Panc1 (cell line): ENCODE data around the gene OR4D10. TPM values are rescaled to one million over a fixed set of nuclear protein-coding genes. Genes with fewer than 3 reads are reported as not detected.

Experiments
- ATAC-seq: fragments of 200-7000 bp; cut with Tn5 transposase; 2 replicates; pipeline ENCODE4 v1.9.1; 2020; ENCODE audit warnings: mild to moderate bottlenecking, moderate library complexity
- BruUV-seq: library from RNA; stranded (reverse); fragments of 400-500 nt; replicated peaks from 2 replicates; lab custom pipeline; 2021; lab: Mats Ljungman, UMichigan
- CTCF ChIA-PET: fragments of 300-600 bp; sonication (Branson Sonifier 250); formaldehyde crosslinking; loops from one replicate; lab custom pipeline; 2022; ENCODE audit warnings: antibody characterized with exemption; lab: Charles Lee
- POLR2A ChIA-PET: fragments of 300-600 bp; sonication (Branson Sonifier 250); formaldehyde crosslinking; loops from one replicate; lab custom pipeline; 2022; ENCODE audit warnings: antibody characterized with exemption; lab: Charles Lee
- DNase-seq: peaks from one replicate; pipeline ENCODE4 v3.0.0-alpha.2; 2010; ENCODE audit warnings: low read depth, low spot score
- H3K27ac ChIP-seq: 2 replicates; pipeline ENCODE4 v1.5.1; 2011; ENCODE audit warnings: mild to moderate bottlenecking, low read length, inconsistent platforms
- H3K27me3 ChIP-seq: fragments of 200-500 bp; sonication (Bioruptor generic); 2 replicates; pipeline ENCODE4 v1.6.0; 2014; ENCODE audit warnings: low read length, inconsistent platforms; ENCODE audit not compliant: control insufficient read depth, insufficient read depth
- H3K36me3 ChIP-seq: fragments of 200-500 bp; sonication (Bioruptor generic); 2 replicates; pipeline ENCODE4 v1.5.1; 2014; ENCODE audit warnings: inconsistent platforms, mild to moderate bottlenecking, low read length, moderate library complexity; ENCODE audit not compliant: control insufficient read depth, insufficient read depth
- H3K4me1 ChIP-seq: 2 replicates; pipeline ENCODE4 v1.5.1; 2011; ENCODE audit warnings: inconsistent platforms, mild to moderate bottlenecking, low read length, moderate library complexity; ENCODE audit not compliant: control insufficient read depth, insufficient read depth
- H3K4me3 ChIP-seq, 2 experiments: 2 replicates each; pipeline ENCODE4 v1.5.1; 2011 to 2012; ENCODE audit warnings: low read depth in 2 of 2, low read length in 2 of 2, mild to moderate bottlenecking in 2 of 2, inconsistent platforms in 1 of 2, moderate library complexity in 1 of 2
- H3K9me3 ChIP-seq: fragments of 200-500 bp; sonication (Bioruptor generic); 2 replicates; pipeline ENCODE4 v1.5.1; 2014; ENCODE audit warnings: low read depth, mild to moderate bottlenecking, inconsistent platforms, low read length, moderate library complexity; ENCODE audit not compliant: control insufficient read depth, insufficient read depth
- CTCF ChIP-seq: fragments of 450-650 bp; IDR thresholded peaks from 2 replicates; pipeline ENCODE4 v1.5.1; 2017; ENCODE audit warnings: mild to moderate bottlenecking
- POLR2AphosphoS5 ChIP-seq: IDR thresholded peaks from 2 replicates; pipeline ENCODE4 v1.6.1; 2012; ENCODE audit warnings: mild to moderate bottlenecking, low read depth, low read length, moderate library complexity
- REST ChIP-seq, 2 experiments: IDR thresholded peaks; 2 replicates each; pipeline ENCODE4 v1.6.1; 2011 to 2012; ENCODE audit warnings: low read depth in 2 of 2, control low read depth in 1 of 2, low read length in 1 of 2, mild to moderate bottlenecking in 1 of 2, moderate library complexity in 1 of 2; ENCODE audit not compliant: insufficient read depth in 1 of 2
- SIN3A ChIP-seq: IDR thresholded peaks from 2 replicates; pipeline ENCODE4 v1.6.1; 2012; ENCODE audit warnings: low read depth, mild to moderate bottlenecking, low read length, moderate library complexity, borderline replicate concordance; ENCODE audit not compliant: insufficient read depth
- TCF7L2 ChIP-seq: IDR thresholded peaks from 2 replicates; pipeline ENCODE4 v1.6.1; 2011; ENCODE audit warnings: mild to moderate bottlenecking, low read depth, low read length, inconsistent platforms
- in situ Hi-C: cut with HindIII; loops from 2 replicates; pipeline ENCODE4 v1.10.0; 2016; ENCODE audit warnings: low sequenced_read_pairs, low pct_unique_long_range_greater_than_20kb
- intact Hi-C: fragments of 100-400 bp; cut with micrococcal nuclease; formaldehyde crosslinking; loops from one replicate; pipeline ENCODE4 v1.10.0; 2022; ENCODE audit not compliant: unreplicated experiment
- total RNA-seq: library from RNA; stranded (reverse); gene quantifications from one replicate; pipeline ENCODE4 v1.2.1, GENCODE V29; 2021; ENCODE audit not compliant: unreplicated experiment

Gene OR4D10
- total RNA-seq, 1 experiment from 2014 or later, result not detected

GRCh38 chr11:59425131-59425530 lies 48.0 kb upstream of the OR4D10 start:
- Histone ChIP-seq H3K9me3 (no peaks in the 10 kb centered on the region), H3K27ac (no peak overlapping the region), H3K4me3 (no peak overlapping the region), H3K27me3 (0 out of 2 replicates have a peak, but pooled peaks cover 3% of the 10 kb centered on the region), H3K4me1 (no peaks in the 10 kb centered on the region), H3K36me3 (no peaks in the 10 kb centered on the region)
- no peak for TF ChIP-seq POLR2AphosphoS5
- no peak for TF ChIP-seq CTCF
- no peak for TF ChIP-seq TCF7L2
- no peak for TF ChIP-seq SIN3A
- ATAC-seq (no peak), DNase-seq (no peak)
- BruUV-seq, result no TSS peak
- ChIA-PET POLR2A (no interaction called here), CTCF (no interaction called here)
- in situ Hi-C loops (no loop called here), intact Hi-C loops (loop anchor here (10.0 kb wide), 1 partner anchor 160 kb away; no protein-coding TSS in a partner anchor)

DNA sequence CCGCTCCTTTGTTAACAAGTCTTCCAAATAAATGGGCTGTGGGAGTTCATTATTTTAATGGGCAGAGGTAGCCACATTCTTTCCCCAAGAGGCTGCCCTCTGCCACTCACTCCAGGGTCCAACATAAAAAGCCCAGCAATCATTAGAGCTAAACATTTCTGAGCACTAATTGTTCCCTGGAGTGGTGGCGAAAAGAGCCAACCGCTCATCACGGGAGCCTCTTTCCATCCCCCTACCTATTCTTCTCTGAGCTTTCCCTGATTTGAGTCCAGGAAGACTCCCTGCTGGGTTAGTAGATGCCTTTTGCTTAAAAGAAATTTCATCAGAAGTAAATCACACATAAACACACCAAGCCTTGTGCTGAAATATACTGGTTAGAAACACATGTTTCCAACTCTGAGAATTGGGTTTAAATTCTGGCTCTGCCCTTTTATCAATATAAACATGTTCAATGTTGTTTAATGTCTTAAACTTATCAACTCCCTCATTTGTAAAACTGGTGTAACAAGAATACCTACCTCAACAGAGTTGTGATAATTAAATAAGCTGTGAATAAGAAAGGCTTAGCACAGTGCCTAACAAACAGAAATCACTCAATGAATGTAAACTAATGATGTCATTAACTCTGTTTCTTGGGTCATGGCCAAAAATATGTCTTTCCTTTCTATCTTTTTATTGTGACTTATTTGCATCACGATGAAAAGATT lies 46.6 kb upstream of the OR4D10 start, which contains the start of gene OR5A2:
OR5A2 (minus strand) TSS at position 53 of the 707 bp plus-strand sequence. CDS start 3,460 bp downstream, outside the sequence.
- no peak within 1 kb of the TSS for H3K27ac ChIP-seq
- H3K4me3 ChIP-seq, result no peak within 1 kb of the TSS
- CTCF ChIA-PET, result no interaction called here
- ATAC-seq (no peak), DNase-seq (no peak)
- intact Hi-C loops, result loop anchor here (10.0 kb wide), 1 partner anchor 162 kb away; no protein-coding TSS in a partner anchor
- H3K9me3 ChIP-seq, result no peaks in the 10 kb centered on the region
- in situ Hi-C loops, result no loop called here
- no peaks in the 10 kb centered on the region for H3K36me3 ChIP-seq
- TF ChIP-seq REST (IDR thresholded peaks at IDR 0.05; ENCODE audit: insufficient read depth in 1 of 2, low read depth in 2 of 2, low read length in 1 of 2), result no peak
- TF ChIP-seq SIN3A, result no peak
- TF ChIP-seq CTCF, result no peak
- no peak for TF ChIP-seq TCF7L2
- no peak for TF ChIP-seq POLR2AphosphoS5
- POLR2A ChIA-PET, result no interaction called here
- H3K27me3 ChIP-seq, result 0 out of 2 replicates have a peak, but pooled peaks cover 3% of the 10 kb centered on the region
- H3K4me1 ChIP-seq, result no peaks in the 10 kb centered on the region
- no TSS peak for BruUV-seq
